NCI-H2081 treated with DMSO at 0.1 percent for 48 hours (cell line): Measurements from ENCODE around the gene ARHGEF11.
"Not testable (repeated sequence)": the region's sequence is repeated elsewhere in the genome, so short reads cannot be mapped to it uniquely, and the experiment has no call there.

ENCODE experiments used
- DNase-seq: peaks from one replicate; lab custom pipeline; 2025; lab: John Stamatoyannopoulos, UW

The ARHGEF11 gene

DNA sequence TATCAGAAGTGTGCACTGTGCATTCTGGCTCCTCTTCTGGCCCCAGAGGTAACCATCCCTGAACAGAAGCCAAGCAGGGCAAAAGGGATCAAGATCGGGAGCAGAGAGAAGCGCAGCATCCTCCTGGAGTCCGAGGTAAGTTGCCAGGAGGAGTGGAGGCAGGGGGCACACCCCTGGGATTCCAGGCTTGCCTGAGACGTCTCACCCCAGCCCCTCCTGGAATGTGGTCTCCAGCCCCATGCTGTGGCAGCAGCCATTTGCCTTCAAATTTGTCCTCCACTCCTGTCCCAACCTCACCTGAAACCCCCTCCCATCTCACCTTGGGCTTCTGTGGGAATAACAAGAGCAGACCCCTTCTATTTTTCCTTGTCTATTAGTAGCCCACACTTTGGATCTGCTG is 115.1 kb downstream of the ARHGEF11 start:
- DNase-seq: no peak

DNA sequence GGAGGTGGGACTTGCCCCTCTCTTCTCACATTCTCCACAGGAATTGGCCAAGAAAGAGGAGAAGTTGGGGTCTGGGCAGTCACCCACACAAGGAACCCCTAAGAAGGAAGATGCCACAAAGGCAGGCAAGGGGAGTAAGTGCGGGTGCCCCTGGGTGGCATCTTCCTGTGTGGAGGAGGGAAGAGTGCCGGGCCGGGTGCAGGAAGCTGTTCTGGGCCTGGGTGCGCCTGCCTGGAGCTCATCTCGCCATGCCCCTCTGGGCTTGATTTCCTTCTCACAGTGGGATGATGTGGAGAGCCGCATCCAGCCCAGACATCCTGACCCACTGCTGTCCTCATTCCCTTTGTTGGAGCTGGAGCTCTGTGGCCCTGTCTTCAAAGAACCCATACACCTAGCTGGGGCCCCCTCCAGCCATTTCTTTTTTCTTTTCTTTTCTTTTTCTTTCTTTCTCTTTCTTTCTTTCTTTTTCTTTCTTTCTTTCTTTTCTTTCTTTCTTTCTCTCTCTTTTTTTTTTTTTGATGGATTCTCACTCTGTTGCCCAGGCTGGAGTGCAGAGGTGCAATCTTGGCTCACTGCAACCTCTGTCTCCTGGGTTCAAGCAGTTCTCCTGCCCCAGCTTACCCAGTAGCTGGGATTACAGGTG is 115.8 kb downstream of the ARHGEF11 start:
- no peak for DNase-seq

DNA sequence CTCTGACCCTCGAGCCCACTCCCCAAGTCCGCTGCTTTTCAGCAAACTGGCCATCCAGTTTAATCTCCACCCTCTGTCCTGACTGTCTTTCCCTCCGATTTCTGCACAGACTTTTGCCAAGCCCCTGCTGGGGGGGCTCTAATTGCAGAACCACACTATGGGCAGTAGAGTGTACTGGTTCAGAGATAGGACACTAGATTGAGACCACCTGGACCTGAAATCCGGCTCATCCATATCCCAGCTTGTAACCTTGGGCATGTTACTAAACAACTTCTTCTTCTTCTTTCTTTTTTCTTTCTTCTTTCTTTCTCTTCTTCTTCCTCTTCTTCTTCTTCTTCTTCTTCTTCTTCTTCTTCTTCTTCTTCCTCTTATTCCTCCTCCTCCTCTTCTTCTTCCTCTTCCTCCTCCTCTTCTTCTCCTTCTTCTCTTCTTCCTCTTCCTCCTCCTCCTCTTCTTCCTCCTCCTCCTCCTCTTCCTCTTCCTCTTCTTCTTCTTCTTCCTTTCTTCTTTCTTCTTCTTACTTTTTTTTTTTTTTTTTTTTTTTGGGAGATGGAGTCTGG is 117.4 kb downstream of the ARHGEF11 start:
- no peak for DNase-seq

DNA sequence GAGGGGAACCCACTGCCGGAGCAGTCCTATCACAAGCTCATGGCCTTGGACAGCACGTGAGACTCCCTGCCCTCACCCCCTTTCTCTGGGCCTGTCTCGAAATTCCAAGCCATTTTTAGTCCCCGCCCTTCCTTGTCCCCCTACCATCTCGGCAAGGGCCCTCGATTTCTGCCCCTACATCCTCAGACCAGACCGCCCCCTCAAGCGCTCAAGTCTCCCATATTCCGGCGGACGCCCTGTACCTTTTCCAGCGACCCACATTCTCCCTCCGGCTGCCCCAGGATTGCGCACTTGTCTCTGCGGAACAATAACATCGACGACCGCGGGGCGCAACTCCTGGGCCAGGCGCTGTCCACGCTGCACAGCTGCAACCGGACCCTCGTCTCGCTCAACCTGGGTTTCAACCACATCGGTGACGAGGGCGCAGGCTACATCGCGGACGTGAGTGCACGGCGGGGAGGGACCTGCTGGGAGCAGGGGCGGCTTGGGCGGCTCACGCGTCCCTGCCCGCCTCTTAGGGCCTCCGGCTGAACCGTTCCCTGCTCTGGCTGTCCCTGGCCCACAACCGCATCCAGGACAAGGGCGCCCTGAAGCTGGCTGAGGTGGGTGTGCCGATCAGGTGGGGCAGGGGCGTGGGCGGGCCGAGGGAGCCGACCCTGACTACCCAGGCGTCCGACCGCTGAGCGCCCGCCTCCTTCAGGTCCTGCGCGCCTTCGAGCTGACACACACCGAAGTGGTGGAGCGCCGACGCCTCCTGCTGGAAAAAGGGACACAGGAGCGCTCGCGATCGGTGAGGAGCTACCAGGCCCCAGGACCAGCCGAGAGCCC is 118.1 kb downstream of the ARHGEF11 start:
- DNase-seq: no peak

DNA sequence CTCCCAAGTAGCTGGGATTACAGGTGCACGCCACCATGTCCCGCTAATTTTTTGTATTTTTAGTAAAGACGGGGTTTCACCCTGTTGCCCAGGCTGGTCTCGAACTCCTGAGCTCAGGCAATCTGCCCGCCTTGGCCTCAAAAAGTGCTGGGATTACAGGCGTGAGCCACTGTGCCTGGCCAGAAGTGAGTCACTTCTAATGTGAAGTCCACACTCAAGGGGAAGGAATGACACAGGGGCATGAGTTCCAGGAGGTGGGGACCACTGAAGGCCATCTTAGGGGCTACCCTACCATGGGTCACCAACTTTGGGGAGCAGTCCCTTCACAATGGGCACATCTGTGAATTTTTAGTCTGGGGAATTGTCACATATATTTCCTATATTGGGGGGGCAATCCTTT is 118.8 kb downstream of the ARHGEF11 start:
- DNase-seq: not testable (repeated sequence)

DNA sequence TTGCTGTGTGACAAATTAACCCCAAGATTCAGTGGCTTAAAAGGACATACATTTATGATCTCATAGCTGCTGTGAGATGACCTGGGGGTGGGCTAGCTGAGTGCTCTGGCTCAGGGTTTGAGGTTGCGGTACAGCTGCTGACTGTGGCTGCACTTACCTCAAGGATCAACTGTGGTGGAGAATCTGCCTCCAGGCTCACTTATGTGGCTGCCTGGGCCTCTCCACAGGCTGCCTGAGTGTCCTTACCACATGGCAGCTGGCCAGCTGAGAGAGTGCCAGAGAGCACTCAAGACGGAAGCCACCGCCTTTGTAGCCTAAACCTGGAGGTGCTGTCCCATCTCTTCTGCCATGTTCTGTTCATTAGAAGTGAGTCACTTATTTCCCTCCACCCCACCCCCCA is 119.4 kb downstream of the ARHGEF11 start:
- DNase-seq: no peak

DNA sequence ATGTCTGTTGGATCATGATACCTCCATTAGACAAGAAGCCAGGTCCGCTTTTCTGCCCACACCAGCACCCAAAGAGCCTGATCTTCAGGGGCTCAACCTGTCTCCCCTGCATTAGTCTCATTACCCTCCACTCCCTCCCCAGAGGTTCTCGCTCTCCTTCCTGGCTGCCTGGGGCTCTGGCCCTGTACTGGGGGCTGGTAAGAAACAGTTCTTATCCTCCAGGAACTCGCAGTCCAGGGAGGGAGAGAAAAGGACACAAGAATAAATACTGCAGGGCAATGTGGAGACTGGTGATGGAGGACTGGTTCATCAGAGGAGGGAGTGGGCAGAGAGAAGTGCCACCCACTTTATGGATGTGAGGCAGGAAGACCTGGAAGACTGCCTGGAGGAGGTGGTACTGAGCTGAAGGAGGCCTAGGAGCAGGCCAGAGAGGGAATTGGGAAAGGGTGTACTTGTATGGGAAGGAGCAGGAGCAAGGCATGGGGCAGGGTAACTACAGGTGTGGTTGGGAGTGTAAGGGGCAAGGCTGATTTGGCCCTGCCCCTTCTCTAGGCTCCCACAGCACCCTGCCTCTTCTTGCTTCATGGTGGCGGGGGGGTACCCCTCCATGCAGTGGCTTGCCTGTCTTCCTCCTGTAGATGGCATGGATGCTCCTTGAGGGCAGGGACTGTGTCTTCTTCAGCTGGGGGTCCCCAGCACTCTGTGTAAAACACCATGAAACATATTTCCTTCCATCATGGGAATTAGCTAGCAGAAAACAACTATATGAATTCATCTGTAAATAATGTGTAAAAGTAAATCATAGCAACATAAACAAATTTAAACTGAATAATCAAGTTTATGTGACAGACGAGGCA is 120.2 kb downstream of the ARHGEF11 start:
- DNase-seq: no peak

DNA sequence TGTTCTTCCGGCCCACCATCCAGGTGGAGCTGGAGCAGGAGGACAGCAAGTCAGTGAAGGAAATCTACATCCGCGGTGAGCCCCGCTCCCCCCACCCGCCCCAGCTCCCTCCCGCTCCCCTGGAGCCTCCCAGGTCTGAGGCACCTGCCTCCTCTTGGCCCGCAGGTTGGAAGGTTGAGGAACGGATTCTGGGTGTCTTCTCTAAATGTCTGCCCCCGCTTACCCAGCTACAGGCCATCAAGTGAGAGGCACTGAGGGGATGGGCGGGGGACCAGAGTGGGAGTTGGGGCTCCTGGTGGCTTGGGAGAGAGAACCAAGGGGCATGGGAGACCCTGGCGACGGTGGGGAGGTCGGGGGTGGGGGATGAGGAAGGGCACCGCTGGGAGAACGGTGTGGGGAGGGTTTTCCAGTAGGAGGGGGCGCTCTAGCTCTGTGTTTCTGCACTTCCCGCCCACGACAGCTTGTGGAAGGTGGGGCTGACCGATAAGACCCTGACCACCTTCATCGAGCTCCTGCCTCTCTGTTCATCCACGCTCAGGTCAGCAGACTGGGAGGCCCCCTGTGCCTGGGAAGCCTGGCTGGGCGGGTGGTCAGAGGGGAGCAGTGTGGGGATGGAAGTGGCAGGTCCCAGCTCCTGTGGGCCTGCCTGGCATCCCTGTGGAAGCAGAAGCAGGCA is 120.9 kb downstream of the ARHGEF11 start:
- no peak for DNase-seq

DNA sequence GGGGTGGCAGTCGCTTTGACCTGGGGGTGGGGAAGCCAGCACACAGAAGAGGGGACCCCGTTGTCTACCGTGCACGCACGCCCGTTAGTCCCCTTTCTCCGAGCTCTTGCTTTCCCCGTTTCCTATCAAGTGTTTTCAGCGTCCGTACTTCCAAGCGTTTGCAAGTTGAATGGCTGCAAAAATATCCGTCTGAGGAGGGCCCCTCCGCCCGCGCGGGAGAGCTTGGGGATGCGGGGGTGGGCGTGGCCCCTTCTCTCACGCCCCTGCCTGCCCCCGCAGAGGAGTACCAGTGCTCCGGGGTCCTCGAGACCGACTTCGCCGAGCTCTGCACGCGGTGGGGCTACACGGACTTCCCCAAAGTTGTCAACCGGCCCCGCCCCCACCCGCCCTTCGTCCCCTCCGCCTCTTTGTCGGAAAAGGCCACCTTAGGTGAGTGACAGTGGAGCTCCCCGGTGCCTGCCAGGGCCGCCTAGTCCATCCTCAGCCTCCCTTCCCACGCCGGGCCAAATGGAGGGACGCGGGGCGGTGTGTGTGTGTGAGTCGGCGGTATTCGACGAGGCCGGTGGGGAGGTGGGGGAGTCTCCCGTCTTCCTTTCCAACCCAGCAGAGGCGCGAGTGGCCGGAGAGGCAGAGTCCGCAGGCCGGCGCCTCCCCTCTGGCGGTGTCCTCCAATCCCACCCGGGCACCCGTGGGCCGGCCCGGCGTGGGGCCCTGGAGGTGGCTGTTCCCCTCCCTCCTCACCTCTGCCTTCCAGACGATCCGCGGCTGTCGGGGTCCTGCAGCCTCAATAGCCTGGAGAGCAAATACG is 121.7 kb downstream of the ARHGEF11 start:
- DNase-seq: no peak

DNA sequence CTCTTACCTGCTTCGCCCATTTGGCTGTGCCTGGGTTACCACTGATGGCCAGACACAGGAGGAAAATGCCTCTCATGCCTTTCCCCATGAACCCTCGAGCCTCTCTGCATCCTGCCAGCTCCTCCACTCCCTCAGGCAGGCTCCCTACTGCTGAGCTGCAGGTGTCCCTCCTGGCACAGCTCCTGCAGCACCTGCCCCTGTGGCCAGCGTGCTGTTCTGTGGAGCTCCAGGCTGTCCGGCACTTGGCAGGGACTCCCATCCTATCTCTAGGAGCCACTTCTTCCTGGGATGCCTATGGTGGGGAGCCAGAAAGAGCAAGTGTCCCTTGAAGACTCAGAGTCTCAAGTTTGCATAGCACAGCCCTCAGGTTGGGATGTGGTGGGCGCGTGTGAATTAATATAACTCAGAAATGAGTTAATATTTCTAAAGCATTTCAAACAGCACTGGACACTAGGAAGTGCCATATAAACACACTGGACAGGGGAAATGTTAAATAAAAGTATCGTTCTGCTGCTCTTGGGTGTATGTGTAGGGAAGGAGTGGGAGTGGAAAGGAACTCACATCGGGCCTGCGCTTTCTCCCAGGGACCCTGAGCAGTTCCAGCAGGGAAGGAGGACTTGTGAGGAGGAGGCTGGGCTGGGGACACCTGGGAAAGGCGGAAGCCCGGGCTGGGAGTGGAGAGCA is 122.4 kb downstream of the ARHGEF11 start:
- DNase-seq: peak; percentile 51

DNA sequence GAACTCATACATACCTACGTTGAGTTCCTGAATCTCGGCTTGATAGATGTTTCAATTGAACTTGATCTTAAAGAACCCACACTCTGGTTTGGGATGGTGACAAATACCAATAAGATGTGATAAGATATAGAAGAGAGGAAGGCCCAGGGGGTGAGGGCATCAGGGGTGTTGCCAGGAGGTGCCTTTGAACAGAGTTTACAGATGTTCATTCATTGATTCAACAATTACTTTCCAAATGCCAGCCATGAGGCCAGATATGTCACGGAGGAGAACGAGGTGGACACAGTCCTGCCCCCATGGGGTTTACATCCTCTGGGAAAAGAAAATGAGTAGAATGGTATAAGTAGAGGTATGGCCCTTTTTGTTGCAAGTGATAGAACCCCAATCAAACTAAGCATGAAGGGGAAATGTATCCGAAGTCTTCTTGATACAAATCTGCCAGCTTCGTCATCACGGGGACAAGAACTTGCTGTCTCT is 124.5 kb downstream of the ARHGEF11 start:
- DNase-seq: no peak

DNA sequence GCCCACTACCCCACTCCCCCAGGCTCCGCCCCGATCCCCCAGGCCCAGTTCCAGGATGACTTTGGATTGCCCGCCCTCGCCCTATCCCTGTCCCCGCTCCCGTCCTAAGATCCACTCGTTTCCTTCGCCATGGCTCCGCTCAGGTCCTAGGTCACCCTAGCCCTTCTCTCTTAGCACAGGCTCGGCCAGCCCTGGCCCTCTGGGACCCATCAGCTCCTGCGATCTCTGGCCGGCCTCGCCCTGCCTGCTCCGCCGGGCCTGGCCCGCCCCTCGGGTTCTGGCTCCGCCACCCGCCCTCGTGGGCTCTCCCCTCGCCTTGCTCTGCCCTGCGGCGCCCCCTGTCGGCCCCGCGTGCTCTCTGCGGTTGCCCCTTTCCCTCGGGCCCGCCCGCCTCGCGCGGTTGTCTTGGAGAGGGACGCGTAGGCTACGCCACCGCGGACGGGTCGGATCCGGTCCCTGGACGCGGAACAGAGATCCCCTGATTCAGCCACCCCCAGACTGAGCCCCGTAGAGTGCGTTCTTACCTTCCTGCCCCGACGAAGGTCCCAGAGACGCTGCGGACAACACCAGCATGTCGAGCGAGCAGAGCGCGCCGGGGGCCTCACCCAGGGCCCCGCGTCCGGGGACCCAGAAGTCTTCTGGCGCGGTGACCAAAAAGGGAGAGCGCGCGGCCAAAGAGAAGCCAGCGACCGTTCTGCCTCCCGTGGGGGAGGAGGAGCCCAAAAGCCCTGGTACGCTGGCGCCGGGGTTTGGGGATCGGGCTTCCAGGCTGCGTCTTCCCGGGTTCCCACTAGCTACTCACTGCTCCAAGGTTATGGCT is 125.1 kb downstream of the ARHGEF11 start, which contains the start of gene LRRC71:
Gene LRRC71 (plus strand): TSS at position 400 of the 820 bp plus-strand sequence. CDS start 172 bp downstream, at position 572.
- DNase-seq: no peak

DNA sequence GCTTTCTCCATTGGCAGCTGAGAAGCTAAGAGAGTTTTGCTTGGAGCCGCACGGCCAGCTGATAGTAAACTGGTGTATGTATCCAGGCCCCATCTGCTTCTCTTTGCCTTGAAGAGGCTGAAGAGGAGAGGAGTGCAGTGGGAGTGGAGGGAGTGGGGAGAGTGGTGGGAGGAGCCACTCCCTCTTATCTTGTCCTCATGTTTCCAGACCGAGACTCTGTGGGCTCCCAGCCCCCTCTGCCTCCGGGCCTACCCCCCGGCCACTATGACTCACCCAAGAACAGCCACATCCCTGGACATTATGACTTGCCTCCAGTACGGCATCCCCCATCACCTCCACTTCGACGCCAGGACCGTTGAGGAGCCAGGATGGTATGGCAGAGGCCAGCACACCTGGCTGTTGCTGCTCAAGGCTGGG is 131.1 kb downstream of the ARHGEF11 start:
- no peak for DNase-seq

DNA sequence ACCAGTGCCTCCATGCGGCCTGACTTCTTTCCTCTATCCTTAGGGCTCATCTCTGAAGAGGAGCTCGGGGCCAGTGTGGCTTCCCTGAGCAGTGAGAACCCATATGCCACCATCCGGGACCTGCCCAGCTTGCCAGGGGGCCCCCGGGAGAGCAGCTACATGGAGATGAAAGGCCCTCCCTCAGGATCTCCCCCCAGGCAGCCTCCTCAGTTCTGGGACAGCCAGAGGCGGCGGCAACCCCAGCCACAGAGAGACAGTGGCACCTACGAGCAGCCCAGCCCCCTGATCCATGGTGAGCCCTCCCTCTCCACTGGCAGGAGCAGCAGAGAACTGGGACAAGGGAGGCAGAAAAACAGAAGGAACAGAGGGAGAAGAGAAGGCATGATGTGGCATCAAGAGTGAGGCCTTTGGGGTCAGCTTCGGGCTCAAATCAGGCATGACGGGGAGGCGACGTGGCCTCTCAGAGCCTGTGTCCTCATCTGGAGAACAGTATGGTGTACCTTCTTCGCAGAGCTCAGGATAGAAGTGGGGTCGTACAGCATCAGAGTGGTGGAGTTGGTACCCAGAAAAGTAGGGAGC is 131.6 kb downstream of the ARHGEF11 start:
- no peak for DNase-seq

DNA sequence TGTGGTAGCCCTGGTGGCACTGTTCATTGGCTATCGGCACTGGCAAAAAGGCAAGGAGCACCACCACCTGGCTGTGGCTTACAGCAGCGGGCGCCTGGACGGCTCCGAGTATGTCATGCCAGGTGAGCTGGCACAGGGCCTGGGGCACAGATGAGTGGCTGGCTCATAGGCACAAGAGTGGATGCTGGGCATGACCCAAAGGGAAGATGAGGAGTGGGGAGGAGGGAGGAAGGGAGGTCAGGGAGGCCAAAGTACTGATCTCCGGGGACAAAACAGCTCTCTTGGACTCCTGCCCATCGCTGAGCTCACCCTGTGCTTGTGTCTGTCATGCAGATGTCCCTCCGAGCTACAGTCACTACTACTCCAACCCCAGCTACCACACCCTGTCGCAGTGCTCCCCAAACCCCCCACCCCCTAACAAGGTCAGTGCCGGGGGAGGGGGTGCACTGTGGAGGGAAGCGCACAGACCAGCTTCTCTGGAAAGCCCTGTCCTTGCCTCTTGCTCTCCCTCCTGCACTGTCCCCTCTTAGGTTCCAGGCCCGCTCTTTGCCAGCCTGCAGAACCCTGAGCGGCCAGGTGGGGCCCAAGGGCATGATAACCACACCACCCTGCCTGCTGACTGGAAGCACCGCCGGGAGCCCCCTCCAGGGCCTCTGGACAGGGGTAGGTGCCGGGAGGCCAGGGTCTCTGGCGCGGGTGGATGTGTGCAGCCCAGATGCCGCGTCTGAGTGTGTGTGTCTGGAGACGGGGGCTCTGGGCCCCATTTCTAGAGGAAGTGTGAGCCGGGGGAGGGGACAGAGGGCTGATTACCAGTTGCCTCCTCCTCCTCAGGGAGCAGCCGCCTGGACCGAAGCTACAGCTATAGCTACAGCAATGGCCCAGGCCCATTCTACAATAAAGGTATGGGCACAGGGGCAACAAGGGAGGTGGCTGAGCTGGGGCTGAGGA is 132.4 kb downstream of the ARHGEF11 start:
- no peak for DNase-seq

DNA sequence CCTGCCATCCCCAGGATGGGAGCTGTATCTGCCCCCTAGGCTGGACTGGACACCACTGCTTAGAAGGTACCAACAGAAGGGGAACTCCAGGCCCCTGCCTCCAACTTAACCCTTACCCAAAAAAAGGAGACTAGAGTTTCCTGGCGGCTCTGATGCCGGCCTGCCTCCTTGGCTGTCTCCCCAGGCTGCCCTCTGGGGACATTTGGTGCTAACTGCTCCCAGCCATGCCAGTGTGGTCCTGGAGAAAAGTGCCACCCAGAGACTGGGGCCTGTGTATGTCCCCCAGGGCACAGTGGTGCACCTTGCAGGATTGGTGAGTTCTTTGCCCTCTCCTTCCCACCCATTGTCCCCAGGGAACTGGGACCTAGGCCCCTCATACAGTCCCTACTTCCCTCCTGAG is 133.2 kb downstream of the ARHGEF11 start:
- DNase-seq: no peak

DNA sequence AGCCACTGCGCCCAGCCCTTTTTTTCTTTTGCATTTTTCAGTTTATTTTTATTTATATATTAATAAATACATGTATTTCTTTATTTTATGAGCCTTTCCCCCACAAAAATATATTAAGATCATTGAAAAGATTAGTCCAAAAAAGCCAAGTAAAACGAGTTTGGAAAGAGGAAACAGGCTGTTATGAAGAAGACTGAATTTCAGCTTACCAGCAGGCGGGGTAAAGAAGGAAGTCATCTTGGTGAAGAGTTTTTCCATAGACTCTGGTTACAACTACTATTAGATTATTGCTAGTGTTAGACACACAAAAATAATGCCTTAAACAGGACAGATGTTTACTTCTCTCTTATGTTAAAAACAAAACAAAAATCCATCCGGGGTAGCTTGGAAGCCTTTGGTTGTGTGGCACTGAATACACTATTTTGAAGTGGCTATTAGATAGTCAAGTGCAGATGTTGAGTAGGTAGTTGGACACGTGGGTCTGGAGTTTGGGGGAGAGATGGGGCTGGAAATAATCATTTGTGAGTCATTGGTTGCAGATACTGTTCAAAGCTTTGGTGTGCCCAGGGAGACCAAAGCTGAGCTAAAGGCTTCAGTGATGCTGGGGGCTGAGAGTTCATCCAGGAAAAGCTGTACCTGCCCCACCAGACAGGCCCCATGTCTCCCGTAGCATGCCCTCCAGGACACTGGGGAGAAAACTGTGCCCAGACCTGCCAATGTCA is 133.8 kb downstream of the ARHGEF11 start:
- no peak for DNase-seq
